Prostate gland (tissue), 2 donors: ENCODE data around the gene RABAC1.

ENCODE experiments used
- POLR2AphosphoS5 ChIP-seq: sonication (generic); formaldehyde crosslinking; IDR thresholded peaks from one replicate; pipeline ENCODE4 v1.6.1; 2017; ENCODE audit warnings: antibody characterized with exemption
- TF ChIP-seq, protein P1 (sequence below), 4 experiments: fragments of 200-600 bp in 2 of 4; fragments of 450-650 bp in 2 of 4; sonication (generic) in 2 of 4; IDR thresholded peaks; 1 replicate in 3 of 4; 2 replicates in 1 of 4; pipeline ENCODE4 v1.5.1; 2016 to 2019; ENCODE audit warnings: antibody characterized with exemption in 4 of 4, mild to moderate bottlenecking in 2 of 4, moderate library complexity in 2 of 4

GRCh38 chr19:41910240-41910991 is 48.7 kb downstream of the RABAC1 start:
- TF ChIP-seq, protein P1, sequence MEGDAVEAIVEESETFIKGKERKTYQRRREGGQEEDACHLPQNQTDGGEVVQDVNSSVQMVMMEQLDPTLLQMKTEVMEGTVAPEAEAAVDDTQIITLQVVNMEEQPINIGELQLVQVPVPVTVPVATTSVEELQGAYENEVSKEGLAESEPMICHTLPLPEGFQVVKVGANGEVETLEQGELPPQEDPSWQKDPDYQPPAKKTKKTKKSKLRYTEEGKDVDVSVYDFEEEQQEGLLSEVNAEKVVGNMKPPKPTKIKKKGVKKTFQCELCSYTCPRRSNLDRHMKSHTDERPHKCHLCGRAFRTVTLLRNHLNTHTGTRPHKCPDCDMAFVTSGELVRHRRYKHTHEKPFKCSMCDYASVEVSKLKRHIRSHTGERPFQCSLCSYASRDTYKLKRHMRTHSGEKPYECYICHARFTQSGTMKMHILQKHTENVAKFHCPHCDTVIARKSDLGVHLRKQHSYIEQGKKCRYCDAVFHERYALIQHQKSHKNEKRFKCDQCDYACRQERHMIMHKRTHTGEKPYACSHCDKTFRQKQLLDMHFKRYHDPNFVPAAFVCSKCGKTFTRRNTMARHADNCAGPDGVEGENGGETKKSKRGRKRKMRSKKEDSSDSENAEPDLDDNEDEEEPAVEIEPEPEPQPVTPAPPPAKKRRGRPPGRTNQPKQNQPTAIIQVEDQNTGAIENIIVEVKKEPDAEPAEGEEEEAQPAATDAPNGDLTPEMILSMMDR (IDR thresholded peaks at IDR 0.05), result no peak
- TF ChIP-seq POLR2AphosphoS5, result no peak
